Stimulated activated CD4-positive, alpha-beta T cell treated with anti-CD3 and anti-CD28 coated beads, Interleukin-2, amount 100 ng/mL, for 48 hours (primary cell): ENCODE measurements around the gene EFS.
A peak's percentile ranks its signal among the peaks of the same experiment; 100 is the strongest.
"Not testable (repeated sequence)": the region's sequence is repeated elsewhere in the genome, so short reads cannot be mapped to it uniquely, and the experiment has no call there.

Experiments used
- DNase-seq, 2 donors: peaks; one replicate each; pipeline ENCODE4 v3.0.0-alpha.2; 2020

Gene EFS

DNA sequence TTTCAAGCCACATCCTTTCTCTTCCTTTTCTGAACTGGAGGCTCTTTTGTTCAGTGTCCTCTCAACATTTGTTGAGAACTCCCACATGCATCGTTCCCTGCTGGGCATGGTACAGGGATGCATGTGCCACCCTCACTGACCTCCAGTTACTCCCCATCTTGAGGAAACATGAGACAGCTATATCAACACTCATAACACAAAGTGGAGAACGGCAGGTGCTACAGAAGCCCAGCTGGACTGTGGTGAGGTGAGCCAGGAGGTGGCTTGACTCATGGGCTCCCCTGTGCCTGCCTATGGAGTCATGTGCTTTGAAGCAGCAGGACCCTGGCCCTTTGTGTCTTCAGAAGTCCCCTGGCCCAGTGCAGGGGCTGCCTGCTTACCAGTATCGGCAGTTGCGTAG, 33.4 kb upstream of the EFS start:
- no peak for DNase-seq

DNA sequence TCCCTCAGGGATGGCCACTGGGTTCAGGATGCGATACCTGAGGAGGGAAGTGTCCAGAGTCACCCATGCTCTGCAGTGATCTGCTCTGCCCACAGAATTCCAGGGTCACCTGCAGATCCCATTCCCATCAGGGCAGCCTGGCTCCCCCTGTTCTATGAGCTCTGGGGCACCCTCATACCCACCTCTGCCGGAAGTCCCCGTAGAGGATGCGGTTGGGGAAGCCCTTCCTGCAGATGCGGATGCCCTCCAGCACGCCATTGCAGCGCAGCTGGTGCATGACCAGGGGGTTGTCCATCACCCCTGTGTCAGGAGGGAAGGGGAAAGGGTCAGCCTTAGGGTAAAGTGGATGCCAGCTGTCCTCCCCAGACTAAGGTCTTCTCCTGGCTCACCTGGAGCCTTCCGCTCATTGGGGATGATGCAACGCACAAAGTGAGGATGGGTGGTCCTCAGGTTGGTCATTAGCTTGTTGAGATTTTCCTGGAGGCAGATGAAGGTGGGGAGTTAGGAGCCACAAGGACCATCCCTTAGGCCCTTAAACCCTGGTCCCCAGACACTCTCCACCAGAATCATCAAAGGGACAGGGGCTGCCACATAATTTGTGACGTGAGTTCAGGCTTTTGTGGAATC, 31.9 kb upstream of the EFS start:
- no peak for DNase-seq

DNA sequence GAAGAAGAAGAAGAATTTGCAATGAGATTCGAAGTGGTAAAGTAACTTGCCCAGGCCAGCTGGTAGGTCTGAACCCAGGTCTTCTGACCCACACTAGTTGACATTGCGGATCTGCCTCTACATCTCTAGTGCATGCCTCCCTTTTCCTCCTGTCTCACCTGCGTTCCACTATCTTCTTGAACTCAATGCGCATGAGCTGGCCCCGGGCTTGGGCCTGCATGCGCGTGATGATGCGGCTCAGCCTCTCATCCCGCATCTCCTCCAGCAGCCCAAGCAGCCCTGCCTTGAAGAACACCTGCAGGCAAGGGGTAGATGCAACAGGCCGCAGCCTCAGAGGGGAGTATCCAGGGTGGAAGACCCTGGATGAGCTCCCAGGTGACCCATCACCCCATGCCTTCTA, 31.2 kb upstream of the EFS start:
- DNase-seq = no peak

- no peak for DNase-seq
Observed at GRCh38 chr14:23392613-23393012, 27.6 kb upstream of the EFS start.

DNA sequence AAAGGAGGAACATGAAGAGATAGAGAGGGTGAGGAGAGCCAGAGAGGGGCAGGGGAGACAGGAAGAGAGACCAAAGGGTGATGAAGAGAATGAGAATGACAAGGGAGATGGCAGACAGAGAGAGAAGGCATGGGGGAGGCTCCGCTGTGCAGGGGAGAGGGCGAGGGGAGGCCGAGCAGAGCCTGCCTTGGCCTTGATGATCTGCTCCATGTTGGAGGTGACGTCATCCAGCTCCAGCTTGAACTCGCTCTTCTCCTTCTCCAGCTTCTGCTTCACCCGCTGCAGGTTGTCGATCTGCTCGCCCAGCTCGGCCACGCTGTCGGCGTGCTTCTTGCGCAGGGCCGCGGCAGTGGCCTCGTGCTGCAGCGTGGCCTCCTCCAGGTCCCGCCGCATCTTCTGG, 24.9 kb upstream of the EFS start:
- DNase-seq = not testable (repeated sequence)

- no peak for DNase-seq
Observed at GRCh38 chr14:23389396-23389795, 24.4 kb upstream of the EFS start.

GRCh38 chr14:23388996-23389395, 24.0 kb upstream of the EFS start:
- DNase-seq = no peak

- DNase-seq = no peak
Observed at GRCh38 chr14:23387916-23388882, 23.2 kb upstream of the EFS start.

- no peak for DNase-seq
Observed at GRCh38 chr14:23386999-23387398, 22.0 kb upstream of the EFS start.

DNA sequence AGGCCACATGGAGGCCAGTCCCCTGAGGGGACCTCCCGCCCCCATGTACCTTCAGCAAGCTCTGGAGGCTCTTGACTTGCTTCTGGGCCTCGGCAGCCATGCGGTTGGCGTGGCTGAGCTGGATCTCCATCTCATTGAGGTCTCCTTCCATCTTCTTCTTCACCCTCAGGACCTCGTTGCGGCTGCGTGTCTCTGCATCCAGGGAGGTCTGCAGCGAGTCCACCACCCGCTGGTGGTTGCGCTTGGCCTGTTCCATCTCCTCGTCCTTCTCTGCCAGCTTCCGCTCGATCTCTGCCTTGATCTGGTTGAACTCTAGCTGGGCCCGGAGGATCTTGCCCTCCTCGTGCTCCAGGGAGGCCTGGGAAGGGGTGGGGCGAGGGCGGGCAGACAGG, 21.3 kb upstream of the EFS start:
- DNase-seq = not testable (repeated sequence)

DNA sequence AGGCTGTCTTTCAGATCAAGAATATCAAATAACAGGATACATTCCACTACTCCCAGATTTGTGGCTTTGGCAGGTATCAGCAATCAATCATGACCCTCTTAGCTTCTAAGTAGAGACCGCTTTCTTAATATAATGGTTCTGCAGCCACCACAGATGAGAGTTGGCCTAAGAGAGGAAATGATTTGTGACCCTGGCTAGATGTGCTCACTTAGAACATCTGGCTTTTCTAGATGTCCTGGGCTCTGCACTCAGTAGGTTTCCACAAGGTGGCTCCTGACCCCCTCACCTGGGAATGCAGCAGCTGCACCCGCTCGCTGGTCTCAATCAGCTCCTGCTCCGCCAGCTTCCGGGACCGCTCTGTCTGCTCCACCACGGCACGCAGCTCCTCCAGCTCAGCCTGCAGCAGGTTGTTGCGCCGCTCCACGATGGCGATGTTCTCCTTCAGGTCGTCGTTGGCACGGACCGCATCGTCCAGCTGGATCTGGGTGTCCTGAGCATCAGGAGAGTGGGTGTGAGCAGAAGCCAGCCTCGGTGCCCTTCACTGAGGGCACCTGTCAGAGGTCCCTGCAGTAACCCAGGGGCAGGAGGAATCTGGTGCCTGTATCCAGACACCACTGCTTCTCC, 20.8 kb upstream of the EFS start:
- DNase-seq = no peak

GRCh38 chr14:23385244-23385641, 20.3 kb upstream of the EFS start:
- no peak for DNase-seq

- DNase-seq = no peak
Observed at GRCh38 chr14:23384364-23385080, 19.6 kb upstream of the EFS start.

DNA sequence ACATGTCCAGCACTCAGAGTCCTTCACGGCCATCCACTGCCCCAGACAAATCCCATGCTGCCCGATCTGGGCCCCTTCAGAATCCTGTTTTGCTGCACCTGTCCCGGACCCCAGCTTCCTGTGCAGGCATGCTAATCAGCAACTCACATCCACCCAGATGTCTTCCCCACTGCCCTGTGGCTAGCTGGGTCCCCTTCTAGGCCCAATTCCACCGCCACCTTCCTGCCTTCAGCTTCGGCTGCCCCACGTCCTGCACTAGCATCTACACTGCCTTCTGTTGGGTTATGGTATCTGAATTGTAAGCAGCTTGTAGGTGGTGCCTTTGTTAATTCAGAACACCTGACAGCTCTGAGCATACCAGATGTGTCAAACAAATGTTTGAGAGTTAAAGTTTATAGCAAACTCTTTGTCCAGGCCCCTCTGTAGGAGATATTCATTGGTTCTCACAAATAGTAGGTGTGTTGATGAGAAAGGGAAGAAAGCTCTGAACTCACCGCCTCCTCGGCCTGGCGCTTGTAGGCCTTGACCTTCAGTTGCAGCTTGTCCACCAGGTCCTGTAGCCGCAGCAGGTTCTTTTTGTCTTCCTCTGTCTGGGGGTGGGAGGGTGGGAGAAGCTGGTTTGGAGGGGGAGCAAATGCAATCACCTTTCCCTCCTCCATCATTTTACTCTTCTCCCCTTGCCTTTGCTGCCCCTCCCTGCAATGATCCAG, 17.9 kb upstream of the EFS start:
- DNase-seq = no peak

DNA sequence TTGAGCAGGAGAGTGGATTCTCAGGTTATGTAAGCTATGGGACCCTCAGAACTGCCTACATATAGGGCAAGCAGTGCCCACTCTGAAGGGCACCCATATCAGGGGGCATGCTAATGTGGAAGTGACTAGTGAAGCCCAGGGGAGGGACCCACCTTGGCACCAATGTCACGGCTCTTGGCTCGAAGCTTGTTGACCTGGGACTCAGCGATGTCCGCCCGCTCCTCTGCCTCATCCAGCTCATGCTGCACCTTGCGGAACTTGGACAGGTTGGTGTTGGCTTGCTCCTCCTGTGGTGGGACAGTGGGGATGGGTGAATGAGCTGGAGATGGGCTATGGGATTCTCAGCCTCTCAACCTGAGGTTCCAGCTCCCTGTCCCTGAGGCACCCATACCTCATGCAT, 17.3 kb upstream of the EFS start:
- no peak for DNase-seq

DNA sequence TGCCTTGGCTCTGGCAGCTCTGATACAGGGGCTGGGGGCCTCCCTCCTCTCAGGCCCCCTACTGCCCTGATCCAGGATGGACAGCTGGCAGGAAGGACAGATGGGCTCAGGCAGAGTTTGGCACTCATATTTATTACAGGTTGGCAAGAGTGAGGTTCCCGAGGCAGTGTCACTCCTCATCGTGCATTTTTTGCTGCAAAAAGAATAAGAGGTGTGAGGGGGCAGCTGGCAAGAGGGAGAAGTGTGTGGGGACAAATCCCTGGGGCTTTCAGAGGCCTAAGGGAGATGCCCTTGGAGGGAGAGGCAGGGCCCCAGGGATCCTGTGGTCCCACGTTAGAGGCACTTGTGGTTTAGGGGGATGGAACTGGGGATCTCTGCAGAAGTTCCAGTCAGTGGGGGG, 16.9 kb upstream of the EFS start:
- no peak for DNase-seq

DNA sequence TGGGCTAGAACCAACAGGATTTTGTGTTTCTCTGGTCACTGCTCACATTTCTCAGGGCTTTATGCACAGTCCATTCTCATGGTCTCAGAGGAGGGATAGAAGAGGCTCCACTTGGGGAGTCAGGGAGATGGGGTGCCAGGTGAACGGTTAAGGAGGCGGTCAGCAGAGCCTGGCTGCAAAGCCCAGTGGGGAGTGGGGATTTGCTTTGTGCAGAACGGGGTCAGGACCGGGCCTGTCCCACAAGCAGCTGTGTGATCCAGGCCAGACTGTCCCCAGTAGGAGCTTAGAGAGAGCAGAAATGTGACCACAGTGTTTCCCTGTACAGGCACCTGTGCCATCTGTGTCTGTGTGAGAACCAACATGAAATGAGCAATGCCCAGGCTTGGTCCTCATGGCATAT, 16.0 kb upstream of the EFS start:
- no peak for DNase-seq

- no peak for DNase-seq
Observed at GRCh38 chr14:23380197-23380914, 15.4 kb upstream of the EFS start.

- peak; percentile 62 to 67 for DNase-seq
Observed at GRCh38 chr14:23379366-23380196, 14.6 kb upstream of the EFS start.

GRCh38 chr14:23378612-23379220, 13.7 kb upstream of the EFS start:
- no peak for DNase-seq
